Karpas-422 (cell line): ENCODE results near the gene ANO4. TPM values are rescaled to one million over a fixed set of nuclear protein-coding genes. Genes with fewer than 3 reads are reported as not detected.
"Not testable (repeated sequence)": the region's sequence is repeated elsewhere in the genome, so short reads cannot be mapped to it uniquely, and the experiment has no call there.

Source experiments
- DNase-seq: peaks from one replicate; pipeline ENCODE4 v3.0.0-alpha.2; 2015
- H2AFZ ChIP-seq: fragments of 200-600 bp; sonication (generic); 2 replicates; pipeline ENCODE4 v1.6.1; 2014; ENCODE audit warnings: antibody characterized with exemption, low read length, mixed read lengths
- H3K27ac ChIP-seq: fragments of 200-600 bp; sonication (generic); 2 replicates; pipeline ENCODE4 v1.5.1; 2014; ENCODE audit warnings: mild to moderate bottlenecking, low read length, moderate library complexity
- H3K27me3 ChIP-seq: fragments of 200-600 bp; sonication (generic); 2 replicates; pipeline ENCODE4 v1.6.1; 2014; ENCODE audit warnings: low read length, mixed read lengths
- H3K36me3 ChIP-seq: fragments of 200-600 bp; sonication (generic); 2 replicates; pipeline ENCODE4 v1.6.1; 2014; ENCODE audit warnings: low read length, mixed read lengths; ENCODE audit not compliant: insufficient read depth
- H3K4me1 ChIP-seq: fragments of 200-600 bp; sonication (generic); 2 replicates; pipeline ENCODE4 v1.6.1; 2014; ENCODE audit warnings: mild to moderate bottlenecking, low read length, mixed read lengths
- H3K4me2 ChIP-seq: fragments of 200-600 bp; sonication (generic); 2 replicates; pipeline ENCODE4 v1.6.1; 2014; ENCODE audit warnings: low read length, low read depth, mild to moderate bottlenecking; ENCODE audit not compliant: poor library complexity, severe bottlenecking
- H3K4me3 ChIP-seq: fragments of 200-600 bp; sonication (generic); 2 replicates; pipeline ENCODE4 v1.5.1; 2014; ENCODE audit warnings: mild to moderate bottlenecking, antibody characterized with exemption, low read length, mixed read lengths
- H3K79me2 ChIP-seq: fragments of 200-600 bp; sonication (generic); 2 replicates; pipeline ENCODE4 v1.6.1; 2014; ENCODE audit warnings: mild to moderate bottlenecking, low read length, mixed read lengths
- H3K9ac ChIP-seq: fragments of 200-600 bp; sonication (generic); 2 replicates; pipeline ENCODE4 v1.6.0; 2014; ENCODE audit warnings: low read length
- H3K9me2 ChIP-seq: fragments of 200-600 bp; sonication (generic), shearing (Covaris generic); replicated peaks from 2 replicates; pipeline ENCODE4 v1.6.0; 2014; ENCODE audit warnings: mild to moderate bottlenecking, low read length, moderate library complexity; ENCODE audit not compliant: insufficient read depth
- H3K9me3 ChIP-seq: fragments of 300-700, 200-600 bp; sonication (generic); 2 replicates; pipeline ENCODE4 v1.6.1; 2014; ENCODE audit warnings: low read length, mixed read lengths
- H4K20me1 ChIP-seq: fragments of 200-600 bp; sonication (generic); 2 replicates; pipeline ENCODE4 v1.6.1; 2014; ENCODE audit warnings: mild to moderate bottlenecking, antibody characterized with exemption, low read length, low read depth; ENCODE audit not compliant: insufficient read depth
- total RNA-seq: library from RNA; depleted of rRNA; stranded (reverse); fragments of >200 nt; shearing (Covaris generic); gene quantifications from 2 replicates; pipeline ENCODE4 v1.2.3, GENCODE V29; 2014; ENCODE audit warnings: low replicate concordance

ANO4 gene
- total RNA-seq, 1 experiment from 2014 or later: not detected

- Histone ChIP-seq H3K27me3 (no peaks in the 10 kb centered on the region), H4K20me1 (no peaks in the 10 kb centered on the region)
Measured at GRCh38 chr12:101077791-101078528, 283.4 kb downstream of the ANO4 start.

GRCh38 chr12:101078536-101079285 lies 284.1 kb downstream of the ANO4 start:
- Histone ChIP-seq H3K27me3 (no peaks in the 10 kb centered on the region), H4K20me1 (no peaks in the 10 kb centered on the region), H3K4me1 (no peaks in the 10 kb centered on the region)

More at GRCh38 chr12:101077791-101078528, 283.4 kb downstream of the ANO4 start:
- Histone ChIP-seq H2AFZ (no peak overlapping the region), H3K4me3 (no peak overlapping the region), H3K79me2 (no peaks in the 10 kb centered on the region), H3K4me2 (no peak overlapping the region), H3K36me3 (no peaks in the 10 kb centered on the region), H3K9ac (no peak overlapping the region), H3K9me3 (no peaks in the 10 kb centered on the region), H3K4me1 (no peaks in the 10 kb centered on the region), H3K27ac (no peak overlapping the region), H3K9me2 (no peaks in the 10 kb centered on the region)
- no peak for DNase-seq

GRCh38 chr12:101082706-101083105 lies 288.1 kb downstream of the ANO4 start:
- DNase-seq: no peak
- no peak overlapping the region for H3K9ac ChIP-seq
- H3K9me2 ChIP-seq: no peaks in the 10 kb centered on the region
- no peak overlapping the region for H2AFZ ChIP-seq
- no peak overlapping the region for H3K4me2 ChIP-seq
- no peaks in the 10 kb centered on the region for H3K4me1 ChIP-seq
- no peaks in the 10 kb centered on the region for H3K9me3 ChIP-seq
- H3K79me2 ChIP-seq: no peaks in the 10 kb centered on the region
- H3K27ac ChIP-seq: no peak overlapping the region
- H3K36me3 ChIP-seq: no peaks in the 10 kb centered on the region
- H3K4me3 ChIP-seq: no peak overlapping the region
- no peaks in the 10 kb centered on the region for H3K27me3 ChIP-seq
- H4K20me1 ChIP-seq: no peaks in the 10 kb centered on the region

More at GRCh38 chr12:101078536-101079285, 284.1 kb downstream of the ANO4 start:
- H3K9me2 ChIP-seq: no peaks in the 10 kb centered on the region
- no peaks in the 10 kb centered on the region for H3K79me2 ChIP-seq
- no peak overlapping the region for H3K4me2 ChIP-seq
- H3K27ac ChIP-seq: no peak overlapping the region
- H3K9me3 ChIP-seq: no peaks in the 10 kb centered on the region
- no peak overlapping the region for H3K9ac ChIP-seq
- H3K36me3 ChIP-seq: no peaks in the 10 kb centered on the region
- H2AFZ ChIP-seq: no peak overlapping the region
- no peak for DNase-seq
- H3K4me3 ChIP-seq: no peak overlapping the region

GRCh38 chr12:101086490-101087135 lies 292.0 kb downstream of the ANO4 start:
- Histone ChIP-seq H4K20me1 (no peaks in the 10 kb centered on the region), H3K27me3 (no peaks in the 10 kb centered on the region), H3K27ac (no peak overlapping the region), H3K79me2 (no peaks in the 10 kb centered on the region), H3K9me2 (no peaks in the 10 kb centered on the region), H3K9me3 (no peaks in the 10 kb centered on the region), H2AFZ (no peak overlapping the region), H3K4me2 (no peak overlapping the region), H3K36me3 (no peaks in the 10 kb centered on the region), H3K9ac (no peak overlapping the region), H3K4me1 (no peaks in the 10 kb centered on the region), H3K4me3 (no peak overlapping the region)
- DNase-seq: no peak

GRCh38 chr12:101087920-101088319 lies 293.3 kb downstream of the ANO4 start:
- H3K4me1 ChIP-seq: no peaks in the 10 kb centered on the region
- DNase-seq: no peak

GRCh38 chr12:101089271-101089670 lies 294.7 kb downstream of the ANO4 start:
- no peaks in the 10 kb centered on the region for H3K36me3 ChIP-seq
- H3K27ac ChIP-seq: no peak overlapping the region
- H3K79me2 ChIP-seq: no peaks in the 10 kb centered on the region
- H2AFZ ChIP-seq: no peak overlapping the region
- no peak overlapping the region for H3K4me2 ChIP-seq
- H3K9ac ChIP-seq: no peak overlapping the region
- no peak overlapping the region for H3K4me3 ChIP-seq
- no peaks in the 10 kb centered on the region for H3K27me3 ChIP-seq
- no peaks in the 10 kb centered on the region for H3K4me1 ChIP-seq
- no peaks in the 10 kb centered on the region for H3K9me3 ChIP-seq
- no peaks in the 10 kb centered on the region for H3K9me2 ChIP-seq
- DNase-seq: no peak
- H4K20me1 ChIP-seq: no peaks in the 10 kb centered on the region

More at GRCh38 chr12:101087920-101088319, 293.3 kb downstream of the ANO4 start:
- Histone ChIP-seq H3K4me3 (no peak overlapping the region), H3K27me3 (no peaks in the 10 kb centered on the region), H3K27ac (no peak overlapping the region), H3K4me2 (no peak overlapping the region), H3K79me2 (no peaks in the 10 kb centered on the region), H3K9me3 (no peaks in the 10 kb centered on the region), H4K20me1 (no peaks in the 10 kb centered on the region), H3K9ac (no peak overlapping the region), H3K36me3 (no peaks in the 10 kb centered on the region), H3K9me2 (no peaks in the 10 kb centered on the region), H2AFZ (no peak overlapping the region)

GRCh38 chr12:101090222-101090621 lies 295.6 kb downstream of the ANO4 start:
- not testable (repeated sequence) for H3K9ac ChIP-seq, H3K4me1 ChIP-seq, H3K27ac ChIP-seq, DNase-seq, H3K4me3 ChIP-seq, H3K4me2 ChIP-seq, H3K9me3 ChIP-seq, H3K27me3 ChIP-seq, H3K9me2 ChIP-seq, H2AFZ ChIP-seq, H3K79me2 ChIP-seq, H4K20me1 ChIP-seq, H3K36me3 ChIP-seq
